ENCODE measurements around the gene LYPD5. TPM values are rescaled to one million over a fixed set of nuclear protein-coding genes. Genes with fewer than 3 reads are reported as not detected.
"Not testable (repeated sequence)": the region's sequence is repeated elsewhere in the genome, so short reads cannot be mapped to it uniquely, and the experiment has no call there.

Gene LYPD5
- total RNA-seq, 1 donor from 2014 or later, result not detected

GRCh38 chr19:43806848-43807247 lies 4.6 kb upstream of the LYPD5 start:
- Histone ChIP-seq H3K9me3 (ENCODE audit: insufficient read depth, low read depth, low read length) (no peaks in the 10 kb centered on the region), H4K20me1 (ENCODE audit: insufficient read depth, low read length) (no peaks in the 10 kb centered on the region), H3K9ac (ENCODE audit: low read length) (no peak overlapping the region), H3K36me3 (ENCODE audit: insufficient read depth, low read length) (no peaks in the 10 kb centered on the region), H2AFZ (ENCODE audit: low read depth, low read length) (no peak overlapping the region), H3K79me2 (ENCODE audit: insufficient read depth, low read length) (no peaks in the 10 kb centered on the region), H3K27ac (ENCODE audit: low read depth, low read length) (no peak overlapping the region), H3K4me3 (ENCODE audit: insufficient read depth, low read depth, low read length) (no peak overlapping the region), H3K27me3 (ENCODE audit: insufficient read depth, low read length) (peaks cover 9% of the 10 kb centered on the region), H3K4me1 (ENCODE audit: insufficient read depth, low read length) (no peaks in the 10 kb centered on the region), H3K4me2 (ENCODE audit: low read length) (no peak overlapping the region)
- Mint-ChIP-seq H3K4me1 (ENCODE audit: low read depth, unreplicated experiment) (no peaks in the 10 kb centered on the region), H3K4me3 (ENCODE audit: unreplicated experiment) (no peak overlapping the region), H3K36me3 (ENCODE audit: low read depth, unreplicated experiment) (no peaks in the 10 kb centered on the region), H3K27ac (ENCODE audit: unreplicated experiment) (no peak overlapping the region), H3K27me3 (ENCODE audit: low read depth, unreplicated experiment) (peaks cover 18% of the 10 kb centered on the region), H3K9me3 (ENCODE audit: unreplicated experiment) (no peaks in the 10 kb centered on the region)
- no peak for DNase-seq (ENCODE audit: low read depth)
- FAIRE-seq, result no peak
- no peak for TF ChIP-seq CTCF (IDR thresholded peaks at IDR 0.05; ENCODE audit: insufficient read depth, low read depth, low read length)
- TF ChIP-seq EZH2 (IDR thresholded peaks at IDR 0.05; ENCODE audit: insufficient read depth, low read length), result no peak

GRCh38 chr19:43806401-43806800 lies 4.2 kb upstream of the LYPD5 start:
- not testable (repeated sequence) for H3K4me3 Mint-ChIP-seq (ENCODE audit: unreplicated experiment); H3K4me3 ChIP-seq (ENCODE audit: insufficient read depth, low read depth, low read length); H3K4me2 ChIP-seq (ENCODE audit: low read length); H3K4me1 ChIP-seq (ENCODE audit: insufficient read depth, low read length); H3K9me3 ChIP-seq (ENCODE audit: insufficient read depth, low read depth, low read length); H3K79me2 ChIP-seq (ENCODE audit: insufficient read depth, low read length); H3K36me3 Mint-ChIP-seq (ENCODE audit: low read depth, unreplicated experiment); H3K9me3 Mint-ChIP-seq (ENCODE audit: unreplicated experiment); H3K27ac Mint-ChIP-seq (ENCODE audit: unreplicated experiment); DNase-seq (ENCODE audit: low read depth); H4K20me1 ChIP-seq (ENCODE audit: insufficient read depth, low read length); H3K4me1 Mint-ChIP-seq (ENCODE audit: low read depth, unreplicated experiment); H3K36me3 ChIP-seq (ENCODE audit: insufficient read depth, low read length); FAIRE-seq; H3K9ac ChIP-seq (ENCODE audit: low read length); H2AFZ ChIP-seq (ENCODE audit: low read depth, low read length); H3K27me3 ChIP-seq (ENCODE audit: insufficient read depth, low read length); H3K27ac ChIP-seq (ENCODE audit: low read depth, low read length)
- H3K27me3 Mint-ChIP-seq (ENCODE audit: low read depth, unreplicated experiment), result peaks cover 19% of the 10 kb centered on the region

- no peaks in the 10 kb centered on the region for H3K36me3 ChIP-seq (ENCODE audit: insufficient read depth, low read length)
- H3K36me3 Mint-ChIP-seq (ENCODE audit: low read depth, unreplicated experiment), result no peaks in the 10 kb centered on the region
- no peaks in the 10 kb centered on the region for H4K20me1 ChIP-seq (ENCODE audit: insufficient read depth, low read length)
- H3K4me1 ChIP-seq (ENCODE audit: insufficient read depth, low read length), result no peaks in the 10 kb centered on the region
- no peak overlapping the region for H3K4me3 ChIP-seq (ENCODE audit: insufficient read depth, low read depth, low read length)
- DNase-seq (ENCODE audit: low read depth) (no peak), FAIRE-seq (no peak)
- no peak overlapping the region for H3K4me2 ChIP-seq (ENCODE audit: low read length)
- H3K9me3 Mint-ChIP-seq (ENCODE audit: unreplicated experiment), result peaks cover 2% of the 10 kb centered on the region
- no peak overlapping the region for H3K27ac ChIP-seq (ENCODE audit: low read depth, low read length)
- H3K27ac Mint-ChIP-seq (ENCODE audit: unreplicated experiment), result no peak overlapping the region
- H3K27me3 Mint-ChIP-seq (ENCODE audit: low read depth, unreplicated experiment), result peaks cover 21% of the 10 kb centered on the region
- no peak overlapping the region for H3K4me3 Mint-ChIP-seq (ENCODE audit: unreplicated experiment)
- TF ChIP-seq EZH2 (IDR thresholded peaks at IDR 0.05; ENCODE audit: insufficient read depth, low read length) (no peak), CTCF (IDR thresholded peaks at IDR 0.05; ENCODE audit: insufficient read depth, low read depth, low read length) (no peak)
- no peak overlapping the region for H3K9ac ChIP-seq (ENCODE audit: low read length)
- peaks cover 12% of the 10 kb centered on the region for H3K27me3 ChIP-seq (ENCODE audit: insufficient read depth, low read length)
- no peaks in the 10 kb centered on the region for H3K4me1 Mint-ChIP-seq (ENCODE audit: low read depth, unreplicated experiment)
- H3K9me3 ChIP-seq (ENCODE audit: insufficient read depth, low read depth, low read length), result no peaks in the 10 kb centered on the region
- H2AFZ ChIP-seq (ENCODE audit: low read depth, low read length), result no peak overlapping the region
- no peaks in the 10 kb centered on the region for H3K79me2 ChIP-seq (ENCODE audit: insufficient read depth, low read length)
These were observed 2.2 kb upstream of the LYPD5 start for GRCh38 chr19:43804432-43804831.

Measured in astrocyte (in vitro differentiated cells and primary cell).